MCF 10A (cell line): Measurements from ENCODE around the gene NRXN3. TPM values are rescaled to one million over a fixed set of nuclear protein-coding genes. Genes with fewer than 3 reads are reported as not detected.

ENCODE experiments used
- BruUV-seq: library from RNA; stranded (reverse); fragments of 400-500 nt; replicated peaks from 2 replicates; lab custom pipeline; 2021; lab: Mats Ljungman, UMichigan
- CTCF ChIA-PET: fragments of 300-600 bp; sonication (Branson Sonifier 250); formaldehyde crosslinking; extraction: SDS; loops from one replicate; lab custom pipeline; 2021; ENCODE audit warnings: antibody characterized with exemption, inconsistent platforms; lab: Yijun Ruan, JAX
- POLR2A ChIA-PET: fragments of 300-600, 350-650 bp; sonication (Branson Sonifier 250); formaldehyde crosslinking; extraction: SDS; loops from one replicate; lab custom pipeline; 2020; ENCODE audit warnings: antibody characterized with exemption, inconsistent platforms; lab: Yijun Ruan, JAX
- DNase-seq: peaks from one replicate; pipeline ENCODE4 v3.0.0-alpha.2; 2018; ENCODE audit not compliant: unreplicated experiment
- H3K27ac Mint-ChIP-seq: one replicate; pipeline ENCODE4 v1.8.0; 2022; ENCODE audit warnings: mild to moderate bottlenecking, low read depth, mixed read lengths; ENCODE audit not compliant: unreplicated experiment
- H3K27me3 Mint-ChIP-seq: one replicate; pipeline ENCODE4 v1.8.0; 2022; ENCODE audit warnings: mixed read lengths; ENCODE audit not compliant: insufficient read depth, unreplicated experiment
- H3K36me3 Mint-ChIP-seq: one replicate; pipeline ENCODE4 v1.8.0; 2022; ENCODE audit warnings: mild to moderate bottlenecking, moderate library complexity, mixed read lengths; ENCODE audit not compliant: insufficient read depth, unreplicated experiment
- H3K4me1 Mint-ChIP-seq: one replicate; pipeline ENCODE4 v1.8.0; 2022; ENCODE audit warnings: mixed read lengths; ENCODE audit not compliant: insufficient read depth, unreplicated experiment
- H3K4me3 Mint-ChIP-seq: one replicate; pipeline ENCODE4 v1.8.0; 2022; ENCODE audit warnings: mild to moderate bottlenecking, moderate library complexity, mixed read lengths; ENCODE audit not compliant: unreplicated experiment
- H3K9me3 Mint-ChIP-seq: one replicate; pipeline ENCODE4 v1.8.0; 2022; ENCODE audit warnings: mixed read lengths; ENCODE audit not compliant: unreplicated experiment
- CTCF ChIP-seq: fragments of 200-600 bp; IDR thresholded peaks from one replicate; pipeline ENCODE4 v1.8.0; 2022; ENCODE audit warnings: antibody characterized with exemption, mild to moderate bottlenecking; ENCODE audit not compliant: unreplicated experiment
- intact Hi-C: fragments of 100-400 bp; cut with micrococcal nuclease; formaldehyde crosslinking; loops from 2 replicates; pipeline ENCODE4 v1.14.1; 2022
- total RNA-seq: library from RNA; stranded (reverse); gene quantifications from 2 replicates; pipeline ENCODE4 v1.2.3, GENCODE V29; 2022

NRXN3 gene
- total RNA-seq, 1 experiment from 2014 or later, result not detected

GRCh38 chr14:78135450-78135891, 34.7 kb upstream of the NRXN3 start:
- ChIA-PET POLR2A (no interaction called here), CTCF (interaction anchor here (0.7 kb wide), 1 partner anchor 448 kb away, joined by 3 read pairs; no protein-coding TSS in a partner anchor)
- H3K27me3 Mint-ChIP-seq, result peaks cover 14% of the 10 kb centered on the region
- H3K4me1 Mint-ChIP-seq, result no peaks in the 10 kb centered on the region
- no peak for TF ChIP-seq CTCF
- no TSS peak for BruUV-seq
- H3K9me3 Mint-ChIP-seq, result no peaks in the 10 kb centered on the region
- peak; percentile 57 for DNase-seq
- intact Hi-C loops, result no loop called here
- H3K27ac Mint-ChIP-seq, result no peak overlapping the region
- H3K4me3 Mint-ChIP-seq, result no peak overlapping the region
- H3K36me3 Mint-ChIP-seq, result no peaks in the 10 kb centered on the region

GRCh38 chr14:78136695-78137094, 33.5 kb upstream of the NRXN3 start:
- POLR2A ChIA-PET, result no interaction called here
- Mint-ChIP-seq H3K36me3 (no peaks in the 10 kb centered on the region), H3K4me3 (no peak overlapping the region), H3K9me3 (no peaks in the 10 kb centered on the region), H3K4me1 (no peaks in the 10 kb centered on the region), H3K27me3 (peaks cover 14% of the 10 kb centered on the region), H3K27ac (no peak overlapping the region)
- no peak for DNase-seq
- intact Hi-C loops, result no loop called here
- CTCF ChIA-PET, result interaction anchor here (0.6 kb wide), 1 partner anchor 765 kb away, joined by 5 read pairs; no protein-coding TSS in a partner anchor
- BruUV-seq, result no TSS peak
- no peak for TF ChIP-seq CTCF

GRCh38 chr14:78141590-78141989, 28.6 kb upstream of the NRXN3 start:
- CTCF ChIA-PET, result interaction anchor here (0.7 kb wide), 1 partner anchor 449 kb away, joined by 3 read pairs; no protein-coding TSS in a partner anchor
- POLR2A ChIA-PET, result no interaction called here
- Mint-ChIP-seq H3K9me3 (no peaks in the 10 kb centered on the region), H3K4me1 (no peaks in the 10 kb centered on the region), H3K36me3 (no peaks in the 10 kb centered on the region), H3K27ac (no peak overlapping the region), H3K27me3 (peaks cover 12% of the 10 kb centered on the region), H3K4me3 (no peak overlapping the region)
- BruUV-seq, result no TSS peak
- no peak for TF ChIP-seq CTCF
- no peak for DNase-seq
- intact Hi-C loops, result loop anchor here (2.0 kb wide), 1 partner anchor 425 kb away; no protein-coding TSS in a partner anchor

- peak; percentile 32 for DNase-seq
Measured at GRCh38 chr14:78142998-78143397, 27.2 kb upstream of the NRXN3 start.

More at GRCh38 chr14:78142998-78143397, 27.2 kb upstream of the NRXN3 start:
- BruUV-seq, result no TSS peak
- H3K27me3 Mint-ChIP-seq, result peaks cover 15% of the 10 kb centered on the region
- TF ChIP-seq CTCF, result no peak
- ChIA-PET CTCF (interaction anchor here (0.5 to 0.6 kb wide), 2 partner anchors 332 to 424 kb away, joined by 3 to 4 read pairs; no protein-coding TSS in a partner anchor), POLR2A (no interaction called here)
- no peak overlapping the region for H3K27ac Mint-ChIP-seq
- intact Hi-C loops, result no loop called here
- H3K4me3 Mint-ChIP-seq, result no peak overlapping the region
- no peaks in the 10 kb centered on the region for H3K4me1 Mint-ChIP-seq
- H3K9me3 Mint-ChIP-seq, result no peaks in the 10 kb centered on the region
- no peaks in the 10 kb centered on the region for H3K36me3 Mint-ChIP-seq
